K562 (cell line): ENCODE data around the gene ACYP2. TPM values are rescaled to one million over a fixed set of nuclear protein-coding genes. Genes with fewer than 3 reads are reported as not detected.
"Not testable (repeated sequence)": the region's sequence is repeated elsewhere in the genome, so short reads cannot be mapped to it uniquely, and the experiment has no call there.

Experiments used
- ATAC-seq: fragments of 200-7000 bp; cut with Tn5 transposase; 3 replicates; pipeline ENCODE4 v1.9.1; 2020; ENCODE audit warnings: moderate library complexity
- BruUV-seq: library from RNA; stranded (reverse); fragments of 400-500 nt; replicated peaks from 2 replicates; lab custom pipeline; 2021; lab: Mats Ljungman, UMichigan
- CTCF ChIA-PET: fragments of 300-600 bp; formaldehyde crosslinking; extraction: SDS; loops from one replicate; lab custom pipeline; 2021; ENCODE audit warnings: low intra/inter-chr PET ratio; lab: Yijun Ruan, JAX
- POLR2A ChIA-PET: fragments of 300-600, 350-650 bp; sonication (Branson Sonifier 250); formaldehyde crosslinking; extraction: SDS; loops from one replicate; lab custom pipeline; 2021; ENCODE audit warnings: antibody characterized with exemption, inconsistent platforms; lab: Yijun Ruan, JAX
- DNase-seq, 4 experiments: peaks; one replicate each; pipeline versions ENCODE4 v3.0.0 to v3.0.0-alpha.2; 2011 to 2018; ENCODE audit warnings: low spot score in 3 of 4, mixed read lengths in 3 of 4; ENCODE audit errors: extremely low read depth in 1 of 4
- FAIRE-seq: peaks from 2 replicates; lab custom pipeline; 2011; peaks lifted over from hg19 to GRCh38; lab: Jason Lieb, UNC
- H2AFZ ChIP-seq: 2 replicates; pipeline ENCODE4 v1.6.0; 2011; ENCODE audit warnings: low read depth, low read length, control low read depth, inconsistent platforms
- H3K27ac ChIP-seq: fragments of 200-600 bp; 3 replicates; pipeline ENCODE4 v1.8.0; 2011; ENCODE audit warnings: low read depth, mild to moderate bottlenecking, control low read depth, inconsistent platforms, low read length, moderate library complexity, mixed read lengths; ENCODE audit errors: extremely low read depth
- H3K27me3 ChIP-seq, 2 experiments: fragments of 300-600 bp in 1 of 2; 2 replicates in 1 of 2; 3 replicates in 1 of 2; pipeline versions ENCODE4 v1.6.0 to v1.8.0; 2011; ENCODE audit warnings: inconsistent platforms in 2 of 2, low read length in 2 of 2, mild to moderate bottlenecking in 1 of 2, mixed read lengths in 1 of 2, moderate library complexity in 1 of 2; ENCODE audit not compliant: control insufficient read depth in 2 of 2, insufficient read depth in 2 of 2
- H3K36me3 ChIP-seq: fragments of 300-600 bp; 3 replicates; pipeline ENCODE4 v1.8.0; 2011; ENCODE audit warnings: mild to moderate bottlenecking, low read length, inconsistent platforms; ENCODE audit not compliant: control insufficient read depth, insufficient read depth
- H3K4me1 ChIP-seq, 2 experiments: fragments of 200-600 bp in 1 of 2; replicated peaks in 1 of 2; 2 replicates in 1 of 2; 3 replicates in 1 of 2; pipeline versions ENCODE4 v1.5.1 to v1.8.0; 2011; ENCODE audit warnings: inconsistent platforms in 2 of 2, low read length in 2 of 2, mild to moderate bottlenecking in 1 of 2, mixed read lengths in 1 of 2, moderate library complexity in 1 of 2; ENCODE audit not compliant: control insufficient read depth in 2 of 2, insufficient read depth in 2 of 2
- H3K4me2 ChIP-seq: 2 replicates; pipeline ENCODE4 v1.6.1; 2011; ENCODE audit warnings: low read length, control low read depth, inconsistent platforms, mixed read lengths; ENCODE audit not compliant: insufficient read depth
- H3K4me3 ChIP-seq: fragments of 200-600 bp; sonication (generic), shearing (Covaris generic); 2 replicates; pipeline ENCODE4 v1.5.1; 2016; ENCODE audit warnings: control low read depth, inconsistent platforms
- H3K79me2 ChIP-seq: fragments of 200-600 bp; 3 replicates; pipeline ENCODE4 v1.8.0; 2011; ENCODE audit warnings: low read length, inconsistent platforms; ENCODE audit not compliant: control insufficient read depth, insufficient read depth
- H3K9ac ChIP-seq, 2 experiments: 2 replicates each; pipeline versions ENCODE4 v1.6.0 to v1.6.1; 2011; ENCODE audit warnings: low read depth in 2 of 2, low read length in 2 of 2, control low read depth in 1 of 2, inconsistent platforms in 1 of 2, mild to moderate bottlenecking in 1 of 2, mixed read lengths in 1 of 2; ENCODE audit not compliant: insufficient read depth in 1 of 2
- H3K9me1 ChIP-seq: one replicate; pipeline ENCODE4 v1.6.0; 2011; ENCODE audit warnings: inconsistent platforms, mild to moderate bottlenecking, low read length, moderate library complexity; ENCODE audit not compliant: control insufficient read depth, insufficient read depth
- H3K9me3 ChIP-seq: replicated peaks from 2 replicates; pipeline ENCODE4 v1.5.1; 2011; ENCODE audit warnings: low read depth, low read length, inconsistent platforms; ENCODE audit not compliant: control insufficient read depth, insufficient read depth
- H4K20me1 ChIP-seq: replicated peaks from 2 replicates; pipeline ENCODE4 v1.6.1; 2011; ENCODE audit warnings: low read length, inconsistent platforms, mixed read lengths; ENCODE audit not compliant: control insufficient read depth, insufficient read depth
- ARNT ChIP-seq, 2 experiments: fragments of 450-650 bp; IDR thresholded peaks; 2 replicates each; pipeline ENCODE4 v1.6.1; 2016; ENCODE audit warnings: mild to moderate bottlenecking in 1 of 2
- CCNT2 ChIP-seq: IDR thresholded peaks from 2 replicates; pipeline ENCODE4 v1.6.1; 2011; ENCODE audit warnings: borderline replicate concordance, low read depth, mild to moderate bottlenecking, moderate library complexity, mixed read lengths, low read length; ENCODE audit not compliant: insufficient read length; ENCODE audit errors: extremely low read depth
- FOXJ2 ChIP-seq: fragments of 200-800 bp; sonication (Bioruptor generic); IDR thresholded peaks from 2 replicates; pipeline ENCODE4 v1.6.1; 2016; ENCODE audit warnings: missing genetic modification characterization, missing compliant biosample characterization
- HDGF ChIP-seq: fragments of 450-650 bp; IDR thresholded peaks from 2 replicates; pipeline ENCODE4 v1.6.1; 2016
- MAFK ChIP-seq: IDR thresholded peaks from 2 replicates; pipeline ENCODE4 v1.6.1; 2011; ENCODE audit warnings: low read length, improper control_type of control experiment
- RBBP5 ChIP-seq: fragments of 200-600 bp; sonication (generic); IDR thresholded peaks from 2 replicates; pipeline ENCODE4 v1.6.1; 2012; ENCODE audit warnings: borderline replicate concordance, mild to moderate bottlenecking, low read length, control low read depth, inconsistent platforms; ENCODE audit not compliant: insufficient read depth, poor library complexity, severe bottlenecking
- TRIM25 ChIP-seq: fragments of 450-650 bp; IDR thresholded peaks from 2 replicates; pipeline ENCODE4 v1.7.0; 2016; ENCODE audit warnings: borderline replicate concordance
- ZNF668 ChIP-seq: fragments of 250-450 bp; sonication (Bioruptor Pico); IDR thresholded peaks from 2 replicates; pipeline ENCODE4 v1.8.0; 2022; ENCODE audit warnings: mild to moderate bottlenecking, inconsistent platforms
- ZNF707 ChIP-seq: fragments of 250-450 bp; sonication (Bioruptor Pico); conservative IDR thresholded peaks from 2 replicates; pipeline ENCODE4 v1.8.0; 2022; ENCODE audit warnings: inconsistent platforms, mild to moderate bottlenecking, moderate library complexity
- ZSCAN29 ChIP-seq: fragments of 450-650 bp; IDR thresholded peaks from 2 replicates; pipeline ENCODE4 v1.6.1; 2017
- WGBS: fragments of 100-300 bp; shearing (Covaris generic); methylation state at CpG from one replicate; pipeline ENCODE4 v1.1.6; 2016; ENCODE audit warnings: low coverage, mixed read lengths; ENCODE audit not compliant: insufficient coverage; ENCODE audit errors: missing lambda C conversion rate; 5-methylcytosine and 5-hydroxymethylcytosine counted together
- in situ Hi-C: fragments of 300-500 bp; cut with MboI; formaldehyde crosslinking; loops from 4 replicates; pipeline ENCODE4 v1.15.0; 2018; ENCODE audit warnings: inconsistent platforms, mixed read lengths
- intact Hi-C: fragments of 100-400 bp; cut with micrococcal nuclease; formaldehyde crosslinking; loops from 2 replicates; pipeline ENCODE4 v1.14.2; 2022
- polyA plus RNA-seq, 8 experiments: library from polyadenylated mRNA; depleted of rRNA in 4 of 8; stranded (reverse) in 5 of 8; unstranded in 3 of 8; fragments of >200 nt; fragmentation: Nextera tagmentation in 2 of 8; fragmentation: Illumina TruSeq in 1 of 8; extraction: Ambion mirVana in 2 of 8; extraction: Trizol in 1 of 8; gene quantifications; 2 replicates each; pipeline versions ENCODE4 v1.2.1 to v1.2.3, GENCODE V29; 2011 to 2014; ENCODE audit warnings: inconsistent platforms in 1 of 8, missing spikeins in 1 of 8
- total RNA-seq, 7 experiments: library from RNA; depleted of rRNA in 6 of 7; stranded (reverse); fragments of >200 nt in 6 of 7; fragmentation: Illumina TruSeq in 2 of 7; extraction: Trizol in 2 of 7; gene quantifications; 2 replicates each; pipeline versions ENCODE4 v1.2.1 to v1.2.3, GENCODE V29; 2011 to 2021; ENCODE audit warnings: low replicate concordance in 1 of 7

Gene ACYP2
- total and polyA plus RNA-seq, 9 of the 15 experiments (the other 6 are each of a cell fraction or from before 2014, with no cell fraction given): 1.0 to 4.1 (median 2.0) TPM

DNA sequence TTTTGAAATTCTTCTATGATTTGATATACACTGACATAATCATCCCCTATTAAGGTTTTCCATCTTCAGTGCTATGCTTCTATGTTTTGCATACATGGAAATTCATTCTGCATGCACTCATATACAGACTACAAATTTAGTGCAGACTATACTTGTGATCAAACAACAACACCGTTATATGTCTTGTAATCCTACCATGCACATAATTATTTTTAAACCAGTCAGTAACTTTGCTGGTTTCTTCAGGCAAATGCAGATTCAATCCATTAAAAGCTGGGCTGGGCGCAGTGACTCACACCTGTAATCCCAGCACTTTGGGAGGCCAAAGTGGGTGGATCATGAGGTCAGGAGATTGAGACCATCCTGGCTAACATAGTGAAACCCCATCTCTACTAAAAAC is 11.8 kb downstream of the ACYP2 start:
- ATAC-seq, H3K9me1 ChIP-seq, H3K9ac ChIP-seq, FAIRE-seq, H3K4me2 ChIP-seq, H3K27me3 ChIP-seq, H3K9me3 ChIP-seq, BruUV-seq, H2AFZ ChIP-seq, H3K79me2 ChIP-seq, H4K20me1 ChIP-seq, H3K36me3 ChIP-seq, DNase-seq, in situ Hi-C loops, H3K4me3 ChIP-seq, H3K27ac ChIP-seq, intact Hi-C loops: not testable (repeated sequence)
- CTCF ChIA-PET: interaction anchor here (0.6 kb wide), 1 partner anchor 992 kb away, joined by 3 read pairs; no protein-coding TSS in a partner anchor
- POLR2A ChIA-PET: interaction anchor here (0.6 to 0.8 kb wide), 2 partner anchors 23 to 333 kb away, joined by 3 to 4 read pairs; no protein-coding TSS in a partner anchor
- peaks cover 0 to 10% of the 10 kb centered on the region in 2 experiments; a peak in 3 of 5 replicates for H3K4me1 ChIP-seq
- 40% methylated on average over 2 of the region's 2 CpGs for WGBS

DNA sequence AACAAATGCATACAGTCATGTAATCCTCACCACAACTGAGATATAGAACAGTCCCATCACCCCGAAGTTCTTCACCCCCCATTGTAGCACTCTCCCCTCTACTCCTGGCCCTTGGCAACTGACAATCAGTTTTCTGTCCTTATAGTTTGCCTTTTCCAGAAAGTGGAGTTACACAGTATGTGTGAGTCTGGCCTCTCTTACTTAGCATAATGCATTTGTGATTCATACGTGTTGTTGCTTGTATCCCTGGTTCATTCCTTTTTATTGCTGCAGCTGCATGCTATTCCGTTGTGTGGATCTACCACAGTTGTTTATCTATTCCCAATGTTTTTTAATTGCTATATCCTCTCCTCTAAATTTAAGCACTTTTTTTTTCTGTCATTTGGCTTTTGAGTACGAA is 17.6 kb downstream of the ACYP2 start:
- Histone ChIP-seq H3K4me1 (peaks cover 0 to 4% of the 10 kb centered on the region in 2 experiments; a peak in 1 of 5 replicates), H2AFZ (no peak overlapping the region), H4K20me1 (no peaks in the 10 kb centered on the region), H3K36me3 (no peaks in the 10 kb centered on the region), H3K4me3 (no peak overlapping the region), H3K9me1 (no peaks in the 10 kb centered on the region), H3K79me2 (no peaks in the 10 kb centered on the region), H3K9me3 (no peaks in the 10 kb centered on the region), H3K4me2 (no peak overlapping the region), H3K9ac (no peak overlapping the region), H3K27me3 (no peaks in the 10 kb centered on the region), H3K27ac (no peak overlapping the region)
- WGBS: 18% methylated on average over 4 of the region's 4 CpGs
- no peak for TF ChIP-seq CCNT2
- TF ChIP-seq MAFK: no peak
- no peak for TF ChIP-seq ZNF707
- TF ChIP-seq ARNT (IDR thresholded peaks at IDR 0.05): no peak
- no peak for TF ChIP-seq RBBP5
- no peak for TF ChIP-seq FOXJ2 (tag)
- TF ChIP-seq HDGF: no peak
- no peak for TF ChIP-seq ZSCAN29
- no peak for TF ChIP-seq TRIM25
- TF ChIP-seq ZNF668: no peak
- no peak for DNase-seq
- intact Hi-C loops: no loop called here
- in situ Hi-C loops: no loop called here
- CTCF ChIA-PET: no interaction called here
- BruUV-seq: no TSS peak
- ATAC-seq: no peak
- POLR2A ChIA-PET: no interaction called here
- FAIRE-seq: no peak
